ENCODE measurements around the gene CGAS. TPM values are rescaled to one million over a fixed set of nuclear protein-coding genes. Genes with fewer than 3 reads are reported as not detected.
"Not testable (repeated sequence)": the region's sequence is repeated elsewhere in the genome, so short reads cannot be mapped to it uniquely, and the experiment has no call there.

The CGAS gene
- total RNA-seq, result 8.6 TPM

DNA sequence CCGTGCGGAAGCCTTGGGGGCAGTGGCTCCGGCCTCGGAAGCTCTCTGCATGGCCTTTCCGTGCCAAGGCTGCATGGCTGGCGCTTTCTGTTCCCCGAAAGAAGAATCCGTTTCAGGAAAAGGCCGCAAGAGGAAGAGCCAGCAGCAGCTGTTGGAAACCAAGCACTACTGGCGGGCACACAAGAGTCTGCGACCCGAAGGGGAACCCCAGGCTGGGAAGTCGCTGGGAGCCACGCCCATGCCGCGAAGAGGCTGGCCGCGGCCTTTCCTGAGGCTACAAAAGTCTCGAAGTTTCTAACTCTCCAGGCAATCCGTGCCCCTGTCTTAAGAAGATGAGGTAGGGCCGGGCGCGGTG, at the start of gene CGAS:
TSS of gene CGAS (minus strand) at position 191 of the 355 bp plus-strand sequence. CDS start at position 75, 116 bp downstream.
- ATAC-seq, result peak; percentile 75

DNA sequence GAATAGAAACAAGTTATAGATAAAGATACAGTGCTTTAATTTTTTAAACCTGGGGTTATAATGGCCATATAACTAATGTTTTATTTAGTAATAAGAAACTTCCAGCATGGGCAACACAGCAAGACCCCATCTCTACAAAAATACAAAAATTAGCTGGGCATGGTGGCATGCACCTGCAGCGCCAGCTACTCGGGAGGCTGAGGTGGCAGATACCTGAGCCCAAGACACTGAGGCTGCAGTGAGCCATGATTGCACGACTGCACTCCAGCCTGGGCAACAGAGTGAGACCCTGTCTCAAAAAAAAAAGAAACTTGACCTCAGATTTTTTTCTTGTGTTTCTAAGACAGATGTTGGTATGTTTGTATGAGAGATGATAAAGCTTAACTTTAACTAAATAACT, 45.8 kb upstream of the CGAS start:
- ATAC-seq, result no peak

DNA sequence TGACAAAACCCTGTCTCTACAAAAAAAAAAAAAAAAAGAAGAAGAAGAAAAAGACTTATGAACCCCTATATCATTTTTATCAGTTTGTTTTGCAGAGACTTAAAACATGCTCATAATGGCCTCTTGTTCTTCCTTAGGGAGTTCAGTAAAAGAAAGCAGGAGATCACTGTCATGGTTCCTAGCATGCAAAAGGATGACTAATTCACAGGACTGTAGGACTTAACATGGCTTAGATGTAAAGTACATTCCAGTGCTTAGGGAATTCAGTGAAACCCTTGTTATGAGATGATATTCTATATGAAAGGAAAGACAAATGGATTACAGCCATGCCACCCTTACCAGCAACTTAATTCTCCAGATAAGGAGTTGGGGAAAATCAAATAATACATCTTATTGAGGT, 39.3 kb upstream of the CGAS start:
- ATAC-seq, result peak; percentile 44

DNA sequence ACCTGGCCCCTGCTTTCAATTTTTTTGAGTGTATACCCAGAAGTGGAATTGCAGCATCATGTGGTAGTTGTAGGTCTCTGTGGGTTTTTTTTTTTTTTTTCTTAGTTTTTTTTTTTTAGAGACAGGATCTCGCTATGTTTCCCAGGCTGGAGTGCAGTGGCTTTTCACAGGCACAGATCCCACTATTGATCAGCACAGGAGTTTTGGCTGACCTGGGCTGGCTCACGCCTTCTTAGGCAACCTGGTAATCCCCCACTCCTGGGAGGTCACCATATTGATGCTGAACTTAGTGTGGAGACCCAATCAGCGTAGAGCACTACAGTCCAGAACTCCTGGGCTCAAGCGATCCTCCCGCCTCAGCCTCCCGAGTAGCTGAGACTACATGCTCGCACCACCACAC, 35.4 kb upstream of the CGAS start:
- ATAC-seq, result no peak

DNA sequence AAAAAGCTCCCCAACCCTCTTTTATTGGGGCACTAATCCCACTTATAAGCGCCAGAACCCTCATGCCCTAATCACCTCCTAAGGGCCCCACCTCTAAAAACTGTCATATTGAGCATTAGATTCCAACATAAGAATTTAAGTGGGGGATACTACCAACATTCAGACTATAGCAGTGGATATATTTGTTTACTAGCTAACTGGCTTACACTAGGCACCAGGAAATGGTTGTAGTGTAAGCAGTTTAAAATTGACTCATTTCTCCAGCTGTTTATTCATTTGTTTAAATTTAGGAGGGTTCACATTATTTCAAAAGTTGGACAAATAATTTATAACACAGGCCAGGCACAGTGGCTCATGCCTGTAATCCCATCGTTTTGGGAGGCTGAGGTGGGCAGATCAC, 32.3 kb upstream of the CGAS start:
- ATAC-seq, result no peak

DNA sequence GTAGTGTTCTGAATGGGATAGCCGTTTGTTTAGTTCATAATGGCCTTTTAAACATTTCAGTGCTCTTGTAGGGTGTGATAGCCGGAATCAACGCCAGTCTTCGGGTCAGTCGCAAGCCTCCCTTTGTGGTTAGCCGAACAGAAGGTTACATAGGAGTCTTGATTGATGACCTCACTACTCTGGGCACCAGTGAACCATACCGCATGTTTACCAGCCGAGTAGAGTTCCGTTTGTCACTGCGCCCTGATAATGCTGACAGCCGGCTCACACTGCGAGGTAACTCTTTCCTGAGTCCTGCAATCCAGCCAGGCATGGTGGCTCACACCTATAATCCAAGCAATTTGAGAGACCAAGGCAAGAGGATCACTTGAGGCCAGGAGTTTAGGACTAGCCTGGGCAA, 29.9 kb upstream of the CGAS start:
- ATAC-seq, result no peak

DNA sequence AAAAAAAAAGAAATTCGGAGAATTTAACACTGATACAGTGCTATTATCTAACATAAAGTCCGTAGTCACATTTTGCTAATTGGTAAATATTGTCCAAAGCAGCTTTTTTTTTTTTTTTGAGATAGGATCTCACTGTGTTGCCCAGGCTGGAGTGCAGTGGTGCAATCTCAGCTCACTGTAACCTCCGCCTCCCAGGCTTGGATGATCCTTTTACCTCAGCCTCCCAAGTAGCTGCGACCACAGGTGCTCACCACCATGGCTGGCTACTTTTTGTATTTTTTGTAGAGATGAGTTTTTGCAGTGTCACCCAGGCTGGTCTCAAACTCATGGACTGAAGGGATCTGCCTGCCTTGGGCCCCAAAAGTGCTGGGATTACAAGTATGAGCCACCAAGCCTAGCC, 25.3 kb upstream of the CGAS start:
- ATAC-seq, result no peak

DNA sequence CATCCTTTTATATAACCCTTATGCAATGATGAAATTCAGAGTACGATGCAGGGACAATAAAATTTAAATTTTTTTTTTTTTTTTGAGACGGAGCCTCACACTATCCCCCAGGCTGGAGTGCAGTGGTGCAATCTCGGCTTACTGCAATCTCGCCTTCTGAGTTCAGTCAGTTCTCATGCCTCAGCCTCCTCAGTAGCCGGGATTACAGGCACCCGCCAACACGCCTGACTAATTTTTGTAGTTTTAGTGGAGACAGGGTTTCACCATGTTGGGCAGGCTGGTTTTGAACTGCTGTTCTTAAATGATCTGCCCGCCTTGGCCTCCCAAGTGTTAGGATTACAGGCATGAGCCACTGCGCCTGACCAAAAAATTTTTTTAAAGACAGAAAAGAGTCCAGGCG, 24.6 kb upstream of the CGAS start:
- no peak for ATAC-seq

DNA sequence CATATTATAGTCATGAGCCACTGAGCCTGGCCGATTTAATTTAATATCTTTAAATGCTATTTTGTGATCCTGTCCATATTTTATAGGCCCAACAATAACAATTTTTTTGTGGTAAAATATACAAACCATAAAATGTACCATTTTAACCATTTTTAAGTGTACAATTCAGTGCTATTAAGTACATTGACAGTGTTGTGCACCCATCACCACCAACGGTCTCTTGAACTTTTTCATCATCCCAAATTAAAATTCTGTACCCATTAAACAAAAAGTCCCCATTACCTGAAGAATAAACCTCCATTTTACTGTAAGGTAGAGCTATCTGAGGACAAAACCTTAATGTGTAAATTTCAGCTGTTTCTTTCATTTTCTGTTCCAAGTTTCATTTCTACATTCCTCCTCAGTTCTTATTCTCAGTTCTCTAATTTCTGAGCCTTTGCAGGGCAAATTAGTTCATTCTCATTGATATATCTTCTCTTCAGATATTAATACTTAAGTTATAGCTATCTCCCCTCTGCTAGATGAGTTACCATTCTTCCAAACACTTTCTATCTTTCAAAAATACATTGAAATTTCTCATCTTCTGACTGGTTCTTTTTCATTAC, 19.7 kb upstream of the CGAS start:
- no peak for ATAC-seq

DNA sequence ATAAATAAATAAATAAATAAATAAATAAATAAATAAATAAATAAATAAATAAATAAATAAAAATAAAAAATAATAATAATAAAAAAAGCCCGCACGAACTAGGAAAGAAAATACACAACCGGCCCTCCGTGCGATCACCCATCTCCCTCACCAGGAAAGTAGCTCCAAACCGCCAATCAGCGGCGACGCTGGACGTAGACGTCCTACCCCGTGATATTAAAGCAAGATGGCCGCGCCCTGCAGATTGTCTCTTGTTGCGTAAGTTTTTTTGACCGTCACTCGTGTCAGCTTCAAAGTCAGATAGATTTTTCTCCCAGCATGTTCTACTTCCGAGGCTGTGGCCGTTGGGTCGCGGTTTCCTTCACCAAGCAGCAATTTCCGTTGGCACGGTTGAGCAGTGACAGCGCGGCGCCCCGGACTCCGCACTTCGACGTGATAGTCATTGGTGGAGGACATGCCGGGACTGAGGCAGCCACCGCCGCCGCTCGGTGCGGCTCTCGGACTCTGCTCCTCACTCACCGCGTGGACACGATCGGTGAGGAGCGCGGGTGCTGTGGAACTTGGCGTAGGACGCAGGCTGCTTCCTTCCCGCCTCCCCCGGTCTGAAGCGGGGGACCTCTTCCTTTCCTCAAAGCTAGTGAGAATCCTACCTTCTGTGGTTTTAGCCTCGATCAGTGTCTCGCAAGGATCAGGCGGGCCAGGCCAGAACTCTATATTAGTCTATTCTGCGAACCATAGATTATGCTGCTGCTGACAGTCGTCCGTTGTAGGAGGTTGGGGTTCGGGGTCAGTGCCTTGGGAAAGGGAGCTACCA, 9.6 kb upstream of the CGAS start, which contains the start of gene MTO1:
TSS of gene MTO1 (plus strand) at position 201 of the 814 bp plus-strand sequence. CDS start at position 319, 118 bp downstream.
- ATAC-seq, result peak; percentile 97

DNA sequence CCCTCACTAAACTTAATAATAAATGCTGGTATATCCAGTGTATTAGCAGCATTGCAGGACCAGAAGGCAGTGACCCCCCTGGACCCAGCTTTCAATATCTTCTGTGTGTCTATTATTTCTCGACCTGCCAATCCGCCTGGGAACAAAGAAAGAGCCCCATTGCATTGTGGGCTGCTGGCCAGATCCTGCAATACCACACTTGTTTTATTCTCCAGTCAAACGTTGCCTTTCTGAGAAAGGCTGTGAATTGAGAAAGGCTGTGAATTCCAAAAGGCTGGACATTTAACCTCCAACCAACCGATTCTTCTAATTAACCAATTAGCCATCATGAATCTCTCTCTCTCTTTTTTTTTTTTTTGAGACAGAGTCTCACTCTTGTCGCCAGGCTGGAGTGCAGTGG, 8.0 kb upstream of the CGAS start:
- ATAC-seq, result no peak

DNA sequence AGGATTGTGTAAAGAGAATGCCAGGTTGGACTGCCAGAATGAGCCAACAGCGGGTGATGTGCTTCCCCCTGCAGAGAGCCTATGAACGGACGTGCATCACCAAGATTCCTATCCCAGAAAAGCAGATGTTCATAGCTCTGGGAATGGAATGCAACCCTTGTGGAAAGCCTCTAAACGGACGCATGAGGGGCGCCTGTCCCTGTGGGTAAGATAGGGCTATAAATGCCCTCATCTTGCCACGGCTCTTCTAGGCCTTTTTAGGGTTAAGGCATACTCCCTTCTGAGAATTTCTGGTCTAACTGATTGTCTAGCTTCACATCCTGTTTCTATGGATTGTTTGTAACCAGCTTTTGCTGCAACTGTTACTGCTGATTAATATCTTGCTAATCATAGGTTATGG, 7.4 kb upstream of the CGAS start:
- ATAC-seq, result not testable (repeated sequence)

DNA sequence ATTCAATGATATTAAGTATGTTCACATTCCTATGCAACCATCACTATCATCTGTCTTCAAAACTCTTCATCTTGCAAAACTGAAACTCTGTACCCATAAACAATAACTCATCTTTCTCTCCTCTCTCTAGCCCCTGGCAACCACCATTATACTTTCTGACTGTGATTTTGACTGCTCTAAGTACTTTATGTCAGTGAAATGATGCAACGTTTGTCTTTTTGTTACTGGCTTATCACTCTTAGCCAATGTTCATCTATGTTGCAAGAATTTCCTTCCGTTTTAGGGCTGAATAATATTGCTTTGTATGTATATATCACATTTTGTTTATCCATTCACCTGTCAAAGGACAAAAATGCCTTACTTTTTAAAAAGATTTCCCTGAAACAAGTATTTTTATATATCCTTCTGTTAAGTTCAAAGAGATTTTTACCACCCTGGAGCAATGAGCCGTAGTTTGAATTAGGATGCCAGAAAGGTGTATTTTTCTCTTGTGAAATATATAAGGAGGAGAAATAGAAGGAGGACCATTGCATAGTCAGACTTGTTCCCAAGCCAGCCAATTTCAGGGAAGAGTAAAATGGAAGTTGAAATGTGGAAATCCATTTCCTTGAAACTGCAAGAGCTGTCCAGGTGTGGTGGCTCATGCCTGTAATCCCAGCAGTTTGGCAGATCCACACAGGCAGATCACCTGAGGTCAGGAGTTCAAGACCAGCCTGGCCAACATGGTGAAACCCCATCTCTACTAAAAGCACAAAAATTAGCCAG, 4.0 kb upstream of the CGAS start:
- ATAC-seq, result peak; percentile 57

DNA sequence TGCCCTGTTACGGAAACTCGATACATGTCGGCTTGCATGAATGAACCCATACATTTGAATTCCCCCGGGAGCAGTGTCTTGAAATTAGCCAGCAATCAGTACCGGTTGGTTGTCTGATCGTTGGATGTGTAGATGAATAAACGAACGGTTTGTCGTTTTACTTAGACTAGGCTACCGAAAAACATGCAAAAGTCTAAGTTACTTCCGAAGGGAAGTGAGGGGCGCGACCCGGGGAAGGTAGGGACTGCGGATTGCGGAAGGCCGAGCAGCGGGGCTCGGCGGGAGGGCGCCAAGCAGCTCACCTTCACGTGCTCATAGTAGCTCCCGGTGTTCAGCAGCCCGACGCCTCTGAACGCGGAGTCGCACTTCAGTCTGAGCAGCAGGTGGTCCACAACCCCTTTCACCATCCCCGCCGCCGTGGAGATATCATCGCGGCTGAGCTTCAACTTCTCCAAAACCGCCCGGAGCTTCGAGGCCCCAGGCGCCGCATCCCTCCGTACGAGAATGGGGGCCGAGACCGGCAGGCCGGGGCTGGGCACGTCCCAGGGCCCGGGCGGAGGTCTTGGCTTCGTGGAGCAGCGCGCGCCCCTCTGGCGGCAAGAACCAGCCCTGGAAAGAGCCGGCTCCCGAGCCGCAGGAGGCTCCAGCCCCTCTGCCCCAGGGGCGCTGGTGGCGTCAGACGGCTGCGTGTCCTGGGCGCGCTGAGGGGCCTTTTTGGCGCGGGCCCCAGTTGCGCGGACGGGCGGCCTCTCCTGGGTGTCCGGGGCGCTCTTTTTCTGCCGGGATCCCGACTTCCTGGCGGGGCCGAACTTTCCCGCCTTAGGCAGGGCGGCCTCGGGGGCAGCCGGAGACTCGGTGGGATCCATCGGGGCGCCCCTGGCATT, 632 bp downstream of the CGAS start:
- ATAC-seq, result peak; percentile 48

DNA sequence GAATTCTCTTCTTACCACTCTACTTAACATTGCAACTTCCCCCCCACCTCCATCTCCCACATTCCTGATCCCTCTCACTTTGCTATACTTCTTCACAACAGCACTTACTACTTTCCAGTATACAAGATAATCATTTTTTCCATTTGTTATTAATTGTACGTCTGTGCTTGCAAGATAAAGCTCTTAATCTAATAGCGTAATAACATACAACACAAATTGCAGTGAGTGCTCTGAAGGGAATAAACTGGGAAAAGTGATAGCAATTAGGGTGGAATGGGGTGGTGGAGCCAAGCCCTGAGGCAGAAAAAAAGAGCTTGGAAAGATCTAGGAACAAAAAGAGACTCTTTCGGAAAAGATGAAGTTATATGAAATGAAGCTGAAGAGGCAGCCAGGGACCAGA, 8.5 kb downstream of the CGAS start:
- ATAC-seq, result no peak

DNA sequence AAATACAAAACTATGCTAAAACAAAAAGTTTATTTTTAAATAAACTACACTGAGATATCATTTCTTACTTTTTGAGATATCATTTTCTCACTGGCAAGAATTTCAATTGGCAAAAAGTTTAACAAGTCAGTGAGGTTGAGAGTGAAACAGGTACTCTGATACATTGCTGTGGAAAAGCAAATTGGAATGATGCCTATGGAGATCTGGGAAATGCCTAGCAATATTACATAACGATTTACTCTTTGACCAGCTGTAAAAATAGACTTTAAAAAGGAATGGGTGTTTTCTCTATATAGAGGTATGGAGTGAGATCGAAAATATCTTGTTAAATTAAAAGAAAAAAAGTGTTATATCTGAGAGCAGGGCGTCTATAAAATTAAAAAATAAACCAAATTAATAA, 16.9 kb downstream of the CGAS start:
- ATAC-seq, result no peak

DNA sequence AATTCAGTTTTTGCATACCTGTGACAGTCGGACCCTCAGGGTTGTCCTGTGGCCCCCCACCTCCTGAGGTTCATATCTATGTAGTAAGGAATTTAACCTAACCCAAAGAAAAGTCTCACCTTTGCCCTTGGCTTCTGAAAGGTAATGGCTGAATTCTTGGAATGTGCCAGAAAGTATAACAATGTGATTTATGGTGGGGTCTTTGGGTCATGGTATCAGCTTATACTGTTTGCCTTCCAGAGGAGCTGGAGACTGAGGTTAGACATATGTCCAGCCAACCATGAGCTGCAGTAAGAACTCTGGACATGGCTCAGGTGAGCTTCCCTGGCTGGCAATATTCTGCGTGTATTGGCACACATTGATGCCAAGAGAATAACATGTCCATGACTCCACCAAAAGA, 30.6 kb downstream of the CGAS start:
- no peak for ATAC-seq

DNA sequence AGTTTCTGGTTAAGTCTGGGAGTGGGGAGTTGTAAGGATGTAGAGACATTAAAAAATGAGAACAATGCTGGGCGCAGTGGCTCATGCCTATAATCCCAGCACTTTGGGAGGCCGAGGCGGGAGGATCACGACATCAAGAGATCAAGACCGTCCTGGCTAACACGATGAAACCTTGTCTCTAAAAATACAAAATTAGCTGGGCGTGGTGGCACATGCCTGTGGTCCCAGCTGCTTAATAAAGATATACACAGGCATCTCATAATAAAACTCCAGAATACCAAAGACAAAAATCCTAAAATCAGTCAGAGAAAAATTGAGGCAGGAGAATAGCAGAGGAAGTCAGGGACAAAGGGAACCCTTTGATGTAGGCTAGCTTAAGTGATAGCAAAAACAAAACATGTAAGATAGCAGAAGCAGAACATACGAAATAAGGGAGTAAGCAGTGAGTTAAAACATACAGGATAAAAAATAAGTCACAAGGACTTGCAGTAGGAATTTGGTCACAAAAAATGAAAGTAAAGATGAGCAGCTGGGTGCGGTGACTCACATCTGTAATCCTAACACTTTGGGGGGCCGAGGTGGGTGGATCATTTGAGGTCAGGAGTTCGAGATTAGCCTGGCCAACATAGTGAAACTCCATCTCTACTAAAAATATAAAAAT, 33.9 kb downstream of the CGAS start:
- no peak for ATAC-seq

DNA sequence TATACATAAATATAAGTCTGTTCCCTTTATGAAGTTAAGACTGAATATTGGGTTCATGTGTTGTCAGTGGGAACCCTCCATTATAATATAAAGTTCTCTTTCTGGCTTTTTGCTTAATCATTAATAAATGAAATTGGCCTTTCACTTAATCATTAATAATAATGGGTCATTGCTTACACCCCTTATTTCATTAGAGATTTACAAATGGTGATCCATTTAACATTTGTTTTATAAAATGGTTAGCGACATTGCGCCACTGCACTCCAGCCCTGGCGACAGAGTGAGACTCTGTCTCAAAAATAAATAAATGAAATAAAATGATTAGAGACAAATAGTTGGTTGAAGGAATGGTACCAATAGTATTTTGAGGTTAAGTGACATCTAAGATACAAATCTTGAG, 39.0 kb downstream of the CGAS start:
- ATAC-seq, result no peak

DNA sequence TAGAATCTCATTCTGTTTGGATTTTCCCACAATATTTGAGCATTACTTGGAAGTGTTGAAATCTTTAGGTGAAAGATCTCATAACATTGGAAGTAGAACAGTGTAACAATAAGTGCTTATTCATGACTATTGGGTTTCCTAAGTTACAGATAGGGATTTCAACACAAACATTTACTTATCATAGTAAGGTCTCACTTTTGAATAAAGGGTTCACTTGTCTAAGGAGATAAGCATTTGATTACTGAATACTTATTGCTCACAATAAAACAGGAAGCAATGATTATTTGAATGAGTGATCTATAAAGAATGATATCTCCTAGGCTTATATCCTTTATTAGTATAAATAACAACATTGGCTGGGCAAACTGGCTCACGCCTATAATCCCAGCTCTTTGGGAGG, 42.7 kb downstream of the CGAS start:
- ATAC-seq, result no peak

DNA sequence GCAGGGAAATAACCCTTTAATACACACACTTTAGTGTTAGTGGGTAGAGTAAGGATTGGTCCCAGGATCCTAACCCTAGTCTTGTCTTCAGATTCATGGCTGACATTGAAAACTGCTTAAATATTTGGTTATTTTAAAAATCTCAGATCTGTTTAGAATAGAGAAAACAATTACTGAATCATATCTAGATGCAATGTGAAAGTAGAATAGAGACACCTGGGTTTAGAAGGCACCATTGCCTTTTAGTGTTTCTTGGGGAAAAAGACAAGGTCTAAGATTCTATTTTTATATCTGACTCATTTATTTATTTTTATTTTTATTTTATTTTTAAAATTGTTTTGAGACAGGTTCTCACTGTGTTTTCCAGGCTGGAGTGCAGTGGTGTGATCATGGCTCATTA, 51.4 kb downstream of the CGAS start:
- no peak for ATAC-seq

DNA sequence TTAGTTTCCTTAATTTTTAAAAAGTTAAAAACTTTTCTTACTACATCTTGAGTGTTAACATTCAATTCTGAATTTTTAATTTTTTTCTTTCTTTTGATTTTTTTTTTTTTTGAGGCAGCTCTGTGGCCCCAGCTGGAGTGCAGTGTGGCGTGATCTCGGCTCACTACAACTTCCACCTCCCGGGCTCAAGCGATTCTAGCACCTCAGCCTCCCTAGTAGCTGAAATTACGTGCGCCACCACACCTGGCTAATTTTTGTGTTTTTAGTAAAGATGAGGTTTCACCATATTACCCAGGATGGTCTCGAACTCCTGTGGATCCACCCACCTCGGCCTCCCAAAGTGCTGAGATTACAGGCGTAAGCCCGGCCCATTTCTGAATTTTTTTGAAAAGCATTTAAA, 56.2 kb downstream of the CGAS start:
- no peak for ATAC-seq
